Upper lobe of right lung (tissue), 1 donor: ENCODE results near the gene RXFP3. TPM values are rescaled to one million over a fixed set of nuclear protein-coding genes. Genes with fewer than 3 reads are reported as not detected.

Experiments used
- ATAC-seq: fragments of 200-7000 bp; cut with Tn5 transposase; one replicate; pipeline ENCODE4 v1.9.1; 2020; ENCODE audit warnings: mild to moderate bottlenecking, moderate library complexity
- DNase-seq: peaks from one replicate; pipeline ENCODE4 v3.0.0-alpha.2; 2020
- H3K27ac ChIP-seq: fragments of 200-600 bp; one replicate; pipeline ENCODE4 v1.8.0; 2022
- H3K27me3 ChIP-seq: fragments of 200-600 bp; one replicate; pipeline ENCODE4 v1.8.0; 2022; ENCODE audit warnings: mild to moderate bottlenecking
- H3K36me3 ChIP-seq: fragments of 200-600 bp; one replicate; pipeline ENCODE4 v1.8.0; 2022
- H3K4me1 ChIP-seq: fragments of 200-600 bp; one replicate; pipeline ENCODE4 v1.8.0; 2022
- H3K4me3 ChIP-seq: fragments of 200-600 bp; one replicate; pipeline ENCODE4 v1.8.0; 2022; ENCODE audit warnings: mild to moderate bottlenecking
- H3K9me3 ChIP-seq: fragments of 200-600 bp; one replicate; pipeline ENCODE4 v1.8.0; 2022
- intact Hi-C: fragments of 100-400 bp; cut with DNase I; formaldehyde crosslinking; loops from one replicate; pipeline ENCODE4 v1.11.0; 2022
- total RNA-seq: library from RNA; stranded (reverse); fragmentation: NEBNext Ultra II Directional; extraction: Animal tissue kit (Norgen Biotek cat#: 25700); gene quantifications from one replicate; pipeline ENCODE4 v1.2.1, GENCODE V29; 2021
- TF ChIP-seq, protein P1 (sequence below): fragments of 200-600 bp; IDR thresholded peaks from one replicate; pipeline ENCODE4 v1.8.0; 2022; ENCODE audit warnings: antibody characterized with exemption
- donor health status: DM: no; HTN: yes; CAD: no; lungs with severe emphysema.

The RXFP3 gene
- total RNA-seq, 1 donor from 2014 or later = not detected

DNA sequence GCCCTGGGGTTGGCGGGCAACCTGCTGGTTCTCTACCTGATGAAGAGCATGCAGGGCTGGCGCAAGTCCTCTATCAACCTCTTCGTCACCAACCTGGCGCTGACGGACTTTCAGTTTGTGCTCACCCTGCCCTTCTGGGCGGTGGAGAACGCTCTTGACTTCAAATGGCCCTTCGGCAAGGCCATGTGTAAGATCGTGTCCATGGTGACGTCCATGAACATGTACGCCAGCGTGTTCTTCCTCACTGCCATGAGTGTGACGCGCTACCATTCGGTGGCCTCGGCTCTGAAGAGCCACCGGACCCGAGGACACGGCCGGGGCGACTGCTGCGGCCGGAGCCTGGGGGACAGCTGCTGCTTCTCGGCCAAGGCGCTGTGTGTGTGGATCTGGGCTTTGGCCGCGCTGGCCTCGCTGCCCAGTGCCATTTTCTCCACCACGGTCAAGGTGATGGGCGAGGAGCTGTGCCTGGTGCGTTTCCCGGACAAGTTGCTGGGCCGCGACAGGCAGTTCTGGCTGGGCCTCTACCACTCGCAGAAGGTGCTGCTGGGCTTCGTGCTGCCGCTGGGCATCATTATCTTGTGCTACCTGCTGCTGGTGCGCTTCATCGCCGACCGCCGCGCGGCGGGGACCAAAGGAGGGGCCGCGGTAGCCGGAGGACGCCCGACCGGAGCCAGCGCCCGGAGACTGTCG, 976 bp downstream of the RXFP3 start:
- Histone ChIP-seq H3K9me3 (no peaks in the 10 kb centered on the region), H3K4me3 (peak overlapping the region; percentile 28), H3K27ac (no peak overlapping the region), H3K4me1 (peaks cover 10% of the 10 kb centered on the region), H3K36me3 (no peaks in the 10 kb centered on the region), H3K27me3 (peaks cover 66% of the 10 kb centered on the region)
- ATAC-seq (no peak), DNase-seq (no peak)
- TF ChIP-seq, protein P1, sequence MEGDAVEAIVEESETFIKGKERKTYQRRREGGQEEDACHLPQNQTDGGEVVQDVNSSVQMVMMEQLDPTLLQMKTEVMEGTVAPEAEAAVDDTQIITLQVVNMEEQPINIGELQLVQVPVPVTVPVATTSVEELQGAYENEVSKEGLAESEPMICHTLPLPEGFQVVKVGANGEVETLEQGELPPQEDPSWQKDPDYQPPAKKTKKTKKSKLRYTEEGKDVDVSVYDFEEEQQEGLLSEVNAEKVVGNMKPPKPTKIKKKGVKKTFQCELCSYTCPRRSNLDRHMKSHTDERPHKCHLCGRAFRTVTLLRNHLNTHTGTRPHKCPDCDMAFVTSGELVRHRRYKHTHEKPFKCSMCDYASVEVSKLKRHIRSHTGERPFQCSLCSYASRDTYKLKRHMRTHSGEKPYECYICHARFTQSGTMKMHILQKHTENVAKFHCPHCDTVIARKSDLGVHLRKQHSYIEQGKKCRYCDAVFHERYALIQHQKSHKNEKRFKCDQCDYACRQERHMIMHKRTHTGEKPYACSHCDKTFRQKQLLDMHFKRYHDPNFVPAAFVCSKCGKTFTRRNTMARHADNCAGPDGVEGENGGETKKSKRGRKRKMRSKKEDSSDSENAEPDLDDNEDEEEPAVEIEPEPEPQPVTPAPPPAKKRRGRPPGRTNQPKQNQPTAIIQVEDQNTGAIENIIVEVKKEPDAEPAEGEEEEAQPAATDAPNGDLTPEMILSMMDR = no peak
- intact Hi-C loops = loop anchor here (5.0 kb wide), 1 partner anchor 500 kb away; no protein-coding TSS in a partner anchor

DNA sequence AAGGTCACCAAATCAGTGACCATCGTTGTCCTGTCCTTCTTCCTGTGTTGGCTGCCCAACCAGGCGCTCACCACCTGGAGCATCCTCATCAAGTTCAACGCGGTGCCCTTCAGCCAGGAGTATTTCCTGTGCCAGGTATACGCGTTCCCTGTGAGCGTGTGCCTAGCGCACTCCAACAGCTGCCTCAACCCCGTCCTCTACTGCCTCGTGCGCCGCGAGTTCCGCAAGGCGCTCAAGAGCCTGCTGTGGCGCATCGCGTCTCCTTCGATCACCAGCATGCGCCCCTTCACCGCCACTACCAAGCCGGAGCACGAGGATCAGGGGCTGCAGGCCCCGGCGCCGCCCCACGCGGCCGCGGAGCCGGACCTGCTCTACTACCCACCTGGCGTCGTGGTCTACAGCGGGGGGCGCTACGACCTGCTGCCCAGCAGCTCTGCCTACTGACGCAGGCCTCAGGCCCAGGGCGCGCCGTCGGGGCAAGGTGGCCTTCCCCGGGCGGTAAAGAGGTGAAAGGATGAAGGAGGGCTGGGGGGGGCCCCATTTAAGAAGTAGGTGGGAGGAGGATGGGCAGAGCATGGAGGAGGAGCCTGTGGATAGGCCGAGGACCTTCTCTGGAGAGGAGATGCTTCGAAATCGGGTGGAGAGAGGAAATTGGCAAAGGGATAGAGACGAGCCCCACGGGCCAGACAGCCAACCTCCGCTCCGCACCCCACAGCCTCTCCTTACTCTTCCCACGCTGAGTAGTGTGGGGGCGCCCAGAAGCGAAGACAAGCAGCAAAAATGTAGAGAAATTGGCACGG, 1.7 kb downstream of the RXFP3 start:
- Histone ChIP-seq H3K4me3 (no peak overlapping the region), H3K27ac (no peak overlapping the region), H3K27me3 (peaks cover 67% of the 10 kb centered on the region), H3K4me1 (peaks cover 10% of the 10 kb centered on the region), H3K9me3 (no peaks in the 10 kb centered on the region), H3K36me3 (no peaks in the 10 kb centered on the region)
- TF ChIP-seq, protein P1 = no peak
- DNase-seq (no peak), ATAC-seq (no peak)
- intact Hi-C loops = loop anchor here (5.0 kb wide), 1 partner anchor 501 kb away; no protein-coding TSS in a partner anchor

DNA sequence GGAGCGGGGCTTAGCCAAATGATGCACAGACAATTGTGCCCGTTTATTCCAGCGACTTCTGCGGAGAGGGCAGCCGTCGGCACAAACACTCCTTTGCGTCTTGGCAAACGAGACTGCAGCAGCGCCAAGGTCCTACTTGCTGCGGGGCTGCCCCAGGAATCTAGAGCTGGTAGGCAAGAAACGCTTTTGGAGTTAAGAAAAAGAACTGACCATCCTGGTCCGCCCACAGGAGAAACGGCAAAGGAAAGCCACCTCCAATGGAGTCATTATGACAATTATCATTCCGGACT, 2.3 kb downstream of the RXFP3 start:
- DNase-seq = no peak

DNA sequence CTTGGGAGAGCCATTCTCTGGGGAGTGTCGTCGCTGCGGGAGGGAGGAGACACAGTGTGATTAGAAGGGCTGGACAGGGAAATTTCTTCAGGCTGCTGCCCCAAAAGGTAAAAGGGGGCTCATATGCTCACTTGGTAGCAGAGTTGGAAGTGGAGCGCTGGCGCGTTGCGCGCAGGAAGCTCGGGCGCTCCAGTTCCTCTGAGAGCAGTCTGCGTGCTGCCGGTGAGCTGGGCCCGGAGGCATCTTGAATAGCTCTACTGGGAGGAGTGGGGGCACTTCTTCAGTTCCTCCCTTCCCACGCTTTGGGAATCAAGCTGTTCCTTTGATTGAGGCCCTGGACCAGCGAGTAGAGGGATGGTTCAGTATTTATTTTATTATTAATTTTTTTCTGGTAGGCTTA, 2.7 kb downstream of the RXFP3 start:
- intact Hi-C loops = loop anchor here (5.0 kb wide), 1 partner anchor 502 kb away; no protein-coding TSS in a partner anchor
- Histone ChIP-seq H3K36me3 (no peaks in the 10 kb centered on the region), H3K4me1 (peaks cover 10% of the 10 kb centered on the region), H3K27me3 (peaks cover 67% of the 10 kb centered on the region), H3K27ac (no peak overlapping the region), H3K4me3 (no peak overlapping the region), H3K9me3 (no peaks in the 10 kb centered on the region)
- no peak for DNase-seq
- TF ChIP-seq, protein P1 = no peak
- no peak for ATAC-seq

More for the DNA sequence above, 2.3 kb downstream of the RXFP3 start:
- intact Hi-C loops = loop anchor here (5.0 kb wide), 1 partner anchor 501 kb away; no protein-coding TSS in a partner anchor
- Histone ChIP-seq H3K4me3 (no peak overlapping the region), H3K27ac (no peak overlapping the region), H3K9me3 (no peaks in the 10 kb centered on the region), H3K27me3 (peaks cover 67% of the 10 kb centered on the region), H3K4me1 (peaks cover 10% of the 10 kb centered on the region), H3K36me3 (no peaks in the 10 kb centered on the region)
- no peak for ATAC-seq
- TF ChIP-seq, protein P1 = no peak

DNA sequence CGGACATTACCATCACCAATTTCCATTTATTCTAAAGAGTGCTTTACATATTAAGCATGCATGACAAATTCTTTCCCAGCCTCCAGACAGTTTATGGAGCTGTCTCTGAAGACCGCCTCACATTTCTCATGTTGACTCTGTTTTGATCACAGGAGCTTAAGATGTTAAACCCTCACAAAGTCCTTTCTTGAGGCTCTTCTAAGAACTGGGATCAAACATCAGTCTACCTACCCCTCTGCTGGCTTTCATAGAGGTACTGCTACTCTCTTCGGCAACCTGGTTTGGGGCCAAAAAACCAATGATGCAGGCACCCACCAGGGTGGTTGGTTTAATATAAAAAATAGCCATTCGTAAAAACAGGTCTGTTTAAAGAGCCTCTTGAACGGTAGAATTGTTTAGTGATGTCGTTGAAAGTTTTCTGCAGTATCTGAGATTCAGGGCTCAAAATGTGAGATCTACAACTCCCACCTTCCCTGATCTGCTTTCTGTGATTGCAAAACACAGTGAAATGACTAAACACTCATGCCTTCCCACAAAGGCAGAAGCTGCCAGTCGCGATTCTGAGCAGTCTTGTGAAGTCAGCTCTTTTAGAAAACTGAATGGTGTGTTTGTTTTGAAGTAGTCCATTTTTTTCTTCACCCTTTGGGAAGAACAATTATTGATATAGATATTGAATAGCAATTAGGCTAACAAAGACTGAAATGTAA, 3.5 kb downstream of the RXFP3 start:
- Histone ChIP-seq H3K27ac (no peak overlapping the region), H3K4me3 (no peak overlapping the region), H3K36me3 (no peaks in the 10 kb centered on the region), H3K4me1 (peaks cover 10% of the 10 kb centered on the region), H3K9me3 (no peaks in the 10 kb centered on the region), H3K27me3 (peaks cover 67% of the 10 kb centered on the region)
- TF ChIP-seq, protein P1 = no peak
- intact Hi-C loops = loop anchor here (5.0 kb wide), 1 partner anchor 502 kb away; no protein-coding TSS in a partner anchor
- no peak for ATAC-seq
- DNase-seq = no peak
